ENCODE data around the gene LRRC28.

- TF ChIP-seq POLR2A (IDR thresholded peaks at IDR 0.05; ENCODE audit: low read depth, low read length) (no peak), POU2F2 (IDR thresholded peaks at IDR 0.05; ENCODE audit: low read depth, low read length) (no peak), TAF1 (IDR thresholded peaks at IDR 0.05; ENCODE audit: low read depth, low read length) (no peak)
Observed at GRCh38 chr15:99399061-99399460, 147.8 kb downstream of the LRRC28 start.
